Measurements from ENCODE around the gene SGTA.

Gene SGTA

DNA sequence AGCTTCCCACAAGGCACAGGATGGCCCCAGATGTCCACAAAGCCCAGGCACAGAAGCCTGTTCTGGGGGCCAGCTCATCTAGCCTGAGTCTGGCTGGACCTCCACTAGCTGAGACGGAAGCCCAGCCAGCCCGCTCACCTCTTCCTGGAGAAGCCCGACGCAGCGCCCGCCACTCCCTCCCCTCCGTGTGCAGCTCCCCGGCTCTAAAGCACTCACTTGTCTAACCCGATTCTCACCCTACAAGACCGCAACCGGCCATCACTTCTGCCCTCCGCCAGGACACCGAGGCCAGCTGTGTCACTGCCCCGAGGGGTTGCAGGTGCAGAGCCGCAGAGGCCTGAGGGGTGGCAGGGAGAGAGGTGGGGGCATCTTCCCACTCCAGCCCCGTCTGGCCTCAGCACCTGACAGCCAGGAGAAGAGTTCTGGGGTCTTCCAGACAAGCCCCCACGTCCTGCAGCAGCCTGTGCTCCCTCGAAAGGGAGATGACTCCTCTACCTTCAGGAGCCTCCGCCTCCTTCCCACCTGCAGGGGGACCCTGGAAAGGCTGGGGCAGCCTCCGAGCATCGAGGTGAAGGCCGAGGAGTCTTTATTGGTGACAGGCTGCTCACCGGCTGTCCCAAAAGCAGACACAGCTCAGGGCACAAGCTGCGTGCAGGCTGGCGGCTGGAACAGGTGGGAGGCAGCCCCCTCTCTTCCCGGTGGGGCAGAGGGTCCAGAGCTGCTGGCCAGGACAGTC is 56.0 kb downstream of the SGTA start:
- in situ Hi-C loops (cut with HindIII; ENCODE audit: low sequenced_read_pairs): no loop called here
- H3K4me3 ChIP-seq (ENCODE audit: low read depth, low read length): no peak overlapping the region
- no peak for DNase-seq (ENCODE audit: low read depth, low spot score)
- TF ChIP-seq, protein P1, sequence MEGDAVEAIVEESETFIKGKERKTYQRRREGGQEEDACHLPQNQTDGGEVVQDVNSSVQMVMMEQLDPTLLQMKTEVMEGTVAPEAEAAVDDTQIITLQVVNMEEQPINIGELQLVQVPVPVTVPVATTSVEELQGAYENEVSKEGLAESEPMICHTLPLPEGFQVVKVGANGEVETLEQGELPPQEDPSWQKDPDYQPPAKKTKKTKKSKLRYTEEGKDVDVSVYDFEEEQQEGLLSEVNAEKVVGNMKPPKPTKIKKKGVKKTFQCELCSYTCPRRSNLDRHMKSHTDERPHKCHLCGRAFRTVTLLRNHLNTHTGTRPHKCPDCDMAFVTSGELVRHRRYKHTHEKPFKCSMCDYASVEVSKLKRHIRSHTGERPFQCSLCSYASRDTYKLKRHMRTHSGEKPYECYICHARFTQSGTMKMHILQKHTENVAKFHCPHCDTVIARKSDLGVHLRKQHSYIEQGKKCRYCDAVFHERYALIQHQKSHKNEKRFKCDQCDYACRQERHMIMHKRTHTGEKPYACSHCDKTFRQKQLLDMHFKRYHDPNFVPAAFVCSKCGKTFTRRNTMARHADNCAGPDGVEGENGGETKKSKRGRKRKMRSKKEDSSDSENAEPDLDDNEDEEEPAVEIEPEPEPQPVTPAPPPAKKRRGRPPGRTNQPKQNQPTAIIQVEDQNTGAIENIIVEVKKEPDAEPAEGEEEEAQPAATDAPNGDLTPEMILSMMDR (IDR thresholded peaks at IDR 0.05; ENCODE audit: low read depth, low read length): no peak

DNA sequence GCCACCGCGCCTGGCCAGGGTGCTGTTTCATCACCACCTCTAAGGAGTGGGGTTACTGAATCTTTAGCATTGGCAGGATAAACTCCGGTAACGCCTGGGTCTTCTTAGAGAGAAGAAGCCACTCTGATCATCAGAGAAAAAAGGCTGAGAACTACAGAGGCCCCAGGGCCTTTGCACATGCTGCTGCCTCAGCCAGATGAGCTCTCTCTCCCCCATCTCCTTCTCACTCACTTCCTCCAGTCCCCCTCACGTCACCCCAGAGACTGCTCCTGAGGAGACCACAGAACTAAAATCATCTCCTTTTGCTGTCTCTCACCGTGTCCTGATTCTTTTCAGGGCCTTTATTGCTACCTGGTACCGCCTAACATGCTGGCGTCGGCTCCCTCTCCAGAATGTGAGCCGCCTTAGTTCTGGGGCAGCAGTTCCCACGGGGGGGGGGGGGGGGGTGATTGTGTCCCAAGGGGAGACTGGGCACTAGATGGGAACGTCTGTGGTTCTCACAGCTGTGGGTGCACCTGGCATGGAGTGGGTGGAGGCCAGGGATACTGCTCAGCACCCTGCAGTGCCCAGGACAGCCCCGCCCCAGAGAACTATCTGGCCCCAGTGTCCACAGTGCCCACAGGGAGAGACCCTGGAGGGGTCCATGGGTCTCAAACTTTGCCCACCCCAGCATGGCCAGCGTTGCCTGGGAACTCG is 56.8 kb downstream of the SGTA start:
- DNase-seq (ENCODE audit: low read depth, low spot score): no peak
- in situ Hi-C loops (cut with HindIII; ENCODE audit: low sequenced_read_pairs): no loop called here
- no peak overlapping the region for H3K4me3 ChIP-seq (ENCODE audit: low read depth, low read length)
- TF ChIP-seq, protein P1 (IDR thresholded peaks at IDR 0.05; ENCODE audit: low read depth, low read length): no peak

DNA sequence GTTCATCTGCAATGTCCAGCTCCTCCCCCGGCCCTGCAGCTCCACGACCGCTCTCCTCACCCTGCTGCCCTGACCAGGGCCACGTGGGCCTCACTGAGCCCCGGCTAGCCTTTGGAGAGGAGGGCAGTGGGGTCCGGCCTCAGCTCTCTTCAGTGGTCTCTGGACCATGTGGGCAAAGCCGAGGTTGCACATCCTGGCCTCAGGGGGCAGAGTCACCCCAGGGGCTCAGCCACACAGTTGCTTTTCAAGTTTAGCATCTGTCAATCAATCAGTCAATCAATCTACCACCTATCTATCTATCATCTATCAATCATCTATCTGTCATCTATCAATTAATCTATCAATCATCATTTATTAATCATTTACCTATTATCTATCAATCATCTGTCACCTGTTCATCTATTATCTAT is 58.9 kb downstream of the SGTA start:
- H3K4me3 ChIP-seq (ENCODE audit: low read depth, low read length): no peak overlapping the region
- in situ Hi-C loops (cut with HindIII; ENCODE audit: low sequenced_read_pairs): no loop called here
- TF ChIP-seq, protein P1 (IDR thresholded peaks at IDR 0.05; ENCODE audit: low read depth, low read length): peak; percentile 6
- no peak for DNase-seq (ENCODE audit: low read depth, low spot score)

DNA sequence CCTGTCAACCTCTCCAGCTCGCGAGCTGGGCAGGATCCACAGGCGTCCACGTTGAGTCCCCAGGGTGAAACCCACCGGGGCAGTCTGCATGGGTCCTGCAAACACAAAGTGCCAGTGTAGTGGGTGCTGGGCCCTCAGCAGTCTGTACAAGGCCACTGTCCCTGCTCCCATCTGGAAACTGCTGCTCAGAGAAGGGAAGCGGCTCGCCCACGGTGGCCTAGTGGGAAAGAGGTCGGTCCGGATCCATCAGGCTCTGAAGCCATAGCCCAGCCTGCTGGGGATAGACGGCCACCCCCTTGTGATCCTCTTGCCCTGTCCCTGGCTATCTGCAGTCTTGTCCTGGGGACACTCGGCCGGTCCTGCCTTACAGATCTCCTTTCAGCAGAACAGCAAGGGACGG is 59.3 kb downstream of the SGTA start:
- no peak for DNase-seq (ENCODE audit: low read depth, low spot score)
- TF ChIP-seq, protein P1 (IDR thresholded peaks at IDR 0.05; ENCODE audit: low read depth, low read length): no peak
- in situ Hi-C loops (cut with HindIII; ENCODE audit: low sequenced_read_pairs): no loop called here
- no peak overlapping the region for H3K4me3 ChIP-seq (ENCODE audit: low read depth, low read length)

DNA sequence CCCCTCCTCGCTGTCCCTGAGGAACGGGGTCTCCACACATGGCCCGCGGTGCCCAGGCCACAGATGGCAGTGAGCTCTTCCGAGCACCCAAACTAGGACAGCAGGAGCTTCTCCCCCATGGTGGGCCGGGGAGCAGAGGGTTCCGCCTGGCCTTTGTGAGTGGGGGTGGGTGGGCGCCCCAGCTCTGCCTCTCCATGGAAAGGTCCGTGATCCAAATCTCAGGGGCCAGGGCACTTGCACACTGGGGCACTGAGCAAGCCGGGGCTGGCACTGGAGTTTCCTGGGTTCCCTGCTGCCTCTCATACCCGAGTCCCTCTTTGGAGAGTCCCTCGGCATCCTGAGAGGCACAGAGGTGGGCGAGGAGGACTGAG is 59.7 kb downstream of the SGTA start:
- in situ Hi-C loops (cut with HindIII; ENCODE audit: low sequenced_read_pairs): no loop called here
- TF ChIP-seq, protein P1 (IDR thresholded peaks at IDR 0.05; ENCODE audit: low read depth, low read length): no peak
- H3K4me3 ChIP-seq (ENCODE audit: low read depth, low read length): no peak overlapping the region

DNA sequence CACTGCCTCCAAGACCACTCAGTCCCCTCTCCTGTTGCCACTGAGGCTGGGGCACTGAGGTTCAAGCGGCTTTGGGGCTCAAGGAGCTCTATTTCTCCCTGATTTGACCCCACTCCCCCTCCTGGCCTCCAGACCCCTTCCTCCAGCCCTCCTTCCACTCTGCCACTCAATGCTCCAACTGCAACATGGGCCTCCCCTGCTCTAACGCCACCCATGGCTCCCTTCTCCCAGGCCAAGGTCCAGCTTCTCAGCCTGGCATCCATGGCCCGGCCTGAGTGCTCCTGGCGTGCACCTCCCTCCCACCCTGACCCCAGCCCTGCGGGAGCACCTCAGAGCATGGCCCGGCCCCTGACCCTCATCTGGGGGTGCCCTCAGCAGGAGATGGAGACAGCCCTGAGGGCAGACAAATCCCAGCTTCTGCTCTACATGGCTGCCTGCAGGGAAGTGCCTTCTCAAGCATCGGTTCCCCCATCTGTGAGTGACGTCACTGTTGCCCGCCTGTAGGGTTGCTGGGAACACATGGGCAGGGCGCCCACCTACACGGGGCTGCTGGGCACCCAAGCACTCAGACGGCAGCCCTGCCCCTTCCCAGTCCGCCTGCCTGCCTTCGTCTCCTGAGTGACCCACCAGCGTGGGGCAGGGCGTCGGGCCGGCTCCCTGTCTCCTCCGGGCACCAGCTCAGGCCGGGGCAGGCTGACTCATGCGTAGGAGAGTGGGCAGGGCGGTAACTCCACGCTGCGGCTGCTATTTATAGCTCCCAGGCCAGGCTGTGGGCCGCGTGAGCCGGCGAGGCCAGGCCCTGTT is 60.3 kb downstream of the SGTA start:
- in situ Hi-C loops (cut with HindIII; ENCODE audit: low sequenced_read_pairs): no loop called here
- TF ChIP-seq, protein P1 (IDR thresholded peaks at IDR 0.05; ENCODE audit: low read depth, low read length): no peak
- peak; percentile 54 for DNase-seq (ENCODE audit: low read depth, low spot score)
- no peak overlapping the region for H3K4me3 ChIP-seq (ENCODE audit: low read depth, low read length)

More for the DNA sequence above, 59.7 kb downstream of the SGTA start:
- no peak for DNase-seq (ENCODE audit: low read depth, low spot score)

Measured in astrocyte of the spinal cord (primary cell).